LHCN-M2 (cell line): ENCODE measurements around the gene ABCG5. TPM values are rescaled to one million over a fixed set of nuclear protein-coding genes. Genes with fewer than 3 reads are reported as not detected.

Experiments used
- DNase-seq: peaks from one replicate; pipeline ENCODE4 v3.0.0-alpha.2; 2012; ENCODE audit warnings: low read depth
- polyA plus RNA-seq: library from polyadenylated mRNA; unstranded; fragments of >200 nt; gene quantifications from one replicate; pipeline ENCODE4 v1.2.1, GENCODE V29; 2012; ENCODE audit warnings: missing spikeins
- total RNA-seq: library from RNA; depleted of rRNA; stranded (reverse); fragments of >200 nt; gene quantifications from 2 replicates; pipeline ENCODE4 v1.2.3, GENCODE V29; 2014; rRNA removed

The ABCG5 gene
- total RNA-seq = not detected in 2 replicates
- polyA plus RNA-seq = not detected

- no peak for DNase-seq
Measured at GRCh38 chr2:43838560-43839267, at the start of gene ABCG5, which contains the start of gene ABCG8. ABCG5 (minus strand) TSS chr2:43838839; CDS start chr2:43838679, 160 bp downstream. ABCG8 (plus strand) TSS chr2:43838971; CDS start chr2:43839054, 83 bp downstream.

GRCh38 chr2:43887176-43887575, 48.5 kb upstream of the ABCG5 start:
- no peak for DNase-seq

GRCh38 chr2:43885132-43885632, 46.5 kb upstream of the ABCG5 start:
- DNase-seq = no peak

GRCh38 chr2:43884689-43885088, 46.0 kb upstream of the ABCG5 start:
- no peak for DNase-seq

- DNase-seq = no peak
Measured at GRCh38 chr2:43882312-43882711, 43.7 kb upstream of the ABCG5 start.

- DNase-seq = no peak
Measured at GRCh38 chr2:43880952-43881351, 42.3 kb upstream of the ABCG5 start.

- DNase-seq = no peak
Measured at GRCh38 chr2:43880471-43880870, 41.8 kb upstream of the ABCG5 start.

- peak; percentile 3 for DNase-seq
Measured at GRCh38 chr2:43879261-43879660, 40.6 kb upstream of the ABCG5 start.

GRCh38 chr2:43877782-43878464, 39.3 kb upstream of the ABCG5 start:
- DNase-seq = peak; percentile 31

GRCh38 chr2:43874776-43875451, 36.3 kb upstream of the ABCG5 start:
- no peak for DNase-seq

GRCh38 chr2:43872151-43872550, 33.5 kb upstream of the ABCG5 start:
- no peak for DNase-seq

- DNase-seq = no peak
Measured at GRCh38 chr2:43855292-43855691, 16.7 kb upstream of the ABCG5 start.

- no peak for DNase-seq
Measured at GRCh38 chr2:43854671-43855070, 16.0 kb upstream of the ABCG5 start.

- DNase-seq = no peak
Measured at GRCh38 chr2:43853141-43854081, 14.8 kb upstream of the ABCG5 start.

- no peak for DNase-seq
Measured at GRCh38 chr2:43852196-43852730, 13.6 kb upstream of the ABCG5 start.

GRCh38 chr2:43851011-43851980, 12.7 kb upstream of the ABCG5 start:
- DNase-seq = no peak

GRCh38 chr2:43848214-43848613, 9.6 kb upstream of the ABCG5 start:
- no peak for DNase-seq

- no peak for DNase-seq
Measured at GRCh38 chr2:43846140-43846793, 7.6 kb upstream of the ABCG5 start.

- no peak for DNase-seq
Measured at GRCh38 chr2:43845181-43845580, 6.5 kb upstream of the ABCG5 start.
